ENCODE data around the gene CYP27A1. TPM values are rescaled to one million over a fixed set of nuclear protein-coding genes. Genes with fewer than 3 reads are reported as not detected.
A peak's percentile ranks its signal among the peaks of the same experiment; 100 is the strongest.

Gene CYP27A1
- total and polyA plus RNA-seq, 9 of the 15 experiments (the other 6 are each of a cell fraction or from before 2014, with no cell fraction given), result 0.20 TPM; not detected in 8

DNA sequence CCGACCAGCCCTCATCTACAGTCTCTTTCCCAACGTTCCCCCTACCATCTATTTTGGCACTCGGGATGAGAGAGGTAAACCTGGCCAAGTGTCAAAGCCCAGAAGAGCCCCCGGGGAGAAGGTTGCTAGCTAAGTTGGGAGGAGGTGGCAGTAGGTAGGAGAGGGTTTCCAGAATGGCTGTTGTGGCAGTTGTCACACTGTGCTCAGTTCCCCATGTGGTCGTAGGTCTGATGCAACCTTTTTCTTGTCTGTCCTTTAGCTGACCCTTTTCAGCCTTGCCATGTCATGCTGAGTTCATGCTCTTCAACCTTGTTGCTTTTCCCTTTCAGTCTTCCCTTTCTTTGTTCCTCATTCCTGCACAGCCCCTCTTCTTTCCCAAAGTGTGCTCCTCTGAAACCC is 36.8 kb upstream of the CYP27A1 start (continued):
- peak; percentile 84 for TF ChIP-seq NFE2 (IDR thresholded peaks at IDR 0.05; ENCODE audit: low read depth)

DNA sequence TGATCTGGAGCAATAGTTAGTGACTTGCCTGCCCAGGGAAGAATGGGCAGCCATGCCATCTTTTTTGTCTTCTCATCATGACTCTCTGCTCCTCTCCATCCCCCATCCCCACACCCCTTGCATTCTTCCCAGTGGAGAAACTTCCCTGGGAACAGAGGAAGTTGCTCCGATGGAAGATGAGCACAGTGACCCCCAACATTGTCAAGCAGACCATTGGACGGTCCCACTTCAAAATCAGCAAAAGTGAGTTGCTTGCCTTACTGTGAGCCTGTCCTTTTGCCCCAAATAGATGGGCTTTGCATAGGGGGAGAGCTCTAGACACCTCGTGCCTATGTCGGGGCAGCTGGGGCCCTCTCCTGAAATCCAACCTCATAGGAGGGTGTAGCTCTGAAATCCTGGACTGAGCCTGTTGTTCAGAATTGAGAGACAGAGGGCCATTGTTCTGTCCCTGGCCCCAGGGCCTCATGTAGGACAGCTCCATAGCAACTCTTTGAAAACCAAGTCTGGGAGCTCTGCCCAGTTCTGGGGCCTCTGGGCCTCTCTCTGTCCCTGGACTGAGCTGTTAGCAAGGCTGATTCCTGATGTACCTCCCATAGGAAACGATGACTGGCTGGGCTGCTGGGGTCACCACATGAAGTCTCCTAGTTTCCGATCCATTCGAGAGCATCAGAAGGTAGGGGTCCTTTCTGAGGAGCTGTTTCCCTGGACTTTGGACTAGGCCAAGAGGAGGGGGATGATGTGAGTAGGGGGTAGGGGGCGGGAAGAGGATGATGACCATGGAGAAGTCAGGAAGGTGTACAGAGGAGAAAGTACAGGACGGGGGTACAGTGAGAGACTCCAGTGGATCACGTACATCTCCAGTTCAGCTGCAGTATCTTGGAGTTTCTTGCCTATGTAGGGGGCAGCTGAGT is 36.1 kb upstream of the CYP27A1 start:
- no peaks in the 10 kb centered on the region for H4K20me1 ChIP-seq (replicated peaks; ENCODE audit: control insufficient read depth, insufficient read depth, low read length)
- H3K9ac ChIP-seq (ENCODE audit: insufficient read depth in 1 of 2, low read depth in 2 of 2, low read length in 2 of 2), result peak overlapping the region; percentile 42 to 58; a peak in 1 of 4 replicates
- no peak overlapping the region for H3K4me2 ChIP-seq (ENCODE audit: insufficient read depth, low read length)
- H3K79me2 ChIP-seq (ENCODE audit: control insufficient read depth, insufficient read depth, low read length), result no peaks in the 10 kb centered on the region
- ATAC-seq (no peak; the same call in 2 of the 3 replicates), DNase-seq (ENCODE audit: extremely low read depth in 1 of 4, low spot score in 3 of 4) (no peak), FAIRE-seq (no peak)
- no peaks in the 10 kb centered on the region for H3K9me3 ChIP-seq (replicated peaks; ENCODE audit: control insufficient read depth, insufficient read depth, low read depth, low read length)
- no peak overlapping the region for H3K4me3 ChIP-seq
- peaks cover 5 to 12% of the 10 kb centered on the region in 2 experiments; a peak in 3 of 5 replicates for H3K4me1 ChIP-seq (replicated peaks in 1 of 2; ENCODE audit: control insufficient read depth in 2 of 2, insufficient read depth in 2 of 2, low read length in 2 of 2)
- 91% methylated on average over 9 of the region's 10 CpGs for WGBS (ENCODE audit: insufficient coverage, low coverage, missing lambda C conversion rate)
- H3K27me3 ChIP-seq (ENCODE audit: control insufficient read depth in 2 of 2, insufficient read depth in 2 of 2, low read length in 2 of 2), result no peaks in the 10 kb centered on the region
- CTCF ChIA-PET (ENCODE audit: low intra/inter-chr PET ratio), result no interaction called here
- peaks cover 71% of the 10 kb centered on the region; the same call in 2 of the 3 replicates for H3K36me3 ChIP-seq (ENCODE audit: control insufficient read depth, insufficient read depth, low read length)
- peak overlapping the region; percentile 78 for H3K27ac ChIP-seq (ENCODE audit: extremely low read depth, low read depth, low read length)
- in situ Hi-C loops (cut with MboI), result no loop called here
- intact Hi-C loops (cut with micrococcal nuclease), result no loop called here
- no peaks in the 10 kb centered on the region for H3K9me1 ChIP-seq (ENCODE audit: control insufficient read depth, insufficient read depth, low read length)
- POLR2A ChIA-PET, result interaction anchor here (0.6 to 0.7 kb wide), 3 partner anchors 26 to 36 kb away, joined by 3 to 4 read pairs (median 3); no protein-coding TSS in a partner anchor
- H2AFZ ChIP-seq (ENCODE audit: low read depth, low read length), result no peak overlapping the region
- BruUV-seq (replicated peaks), result no TSS peak
- TF ChIP-seq PKNOX1 (IDR thresholded peaks at IDR 0.05) (peak; percentile 2; the same call in 1 of the 2 replicates), ELF1 (tag; IDR thresholded peaks at IDR 0.05) (no peak), DPF2 (IDR thresholded peaks at IDR 0.05) (no peak), SRSF9 (IDR thresholded peaks at IDR 0.05; ENCODE audit: borderline replicate concordance, low read depth, low read length) (no peak), TRIM24 (IDR thresholded peaks at IDR 0.05) (no peak), DMBX1 (CRISPR knock-in tag; IDR thresholded peaks at IDR 0.05; ENCODE audit: borderline replicate concordance) (0 out of 2 replicates have a peak, but pooled peaks have one; percentile 4), CEBPB (tag; IDR thresholded peaks at IDR 0.05) (0 out of 2 replicates have a peak, but pooled peaks have one; percentile 6), ZNF197 (CRISPR knock-in tag; IDR thresholded peaks at IDR 0.05; ENCODE audit: low read depth) (no peak), NCOA1 (IDR thresholded peaks at IDR 0.05; ENCODE audit: low read depth) (0 out of 2 replicates have a peak, but pooled peaks have one; percentile 8), DACH1 (IDR thresholded peaks at IDR 0.05; ENCODE audit: partially characterized antibody) (no peak), NR2C2 (CRISPR knock-in tag; IDR thresholded peaks at IDR 0.05) (no peak), NR2C2 (tag; IDR thresholded peaks at IDR 0.05) (peak; percentile 50; the same call in 1 of the 2 replicates), C11orf30 (IDR thresholded peaks at IDR 0.05; ENCODE audit: low read depth) (peak; percentile 1; the same call in 1 of the 2 replicates)
- TF ChIP-seq, protein P1, sequence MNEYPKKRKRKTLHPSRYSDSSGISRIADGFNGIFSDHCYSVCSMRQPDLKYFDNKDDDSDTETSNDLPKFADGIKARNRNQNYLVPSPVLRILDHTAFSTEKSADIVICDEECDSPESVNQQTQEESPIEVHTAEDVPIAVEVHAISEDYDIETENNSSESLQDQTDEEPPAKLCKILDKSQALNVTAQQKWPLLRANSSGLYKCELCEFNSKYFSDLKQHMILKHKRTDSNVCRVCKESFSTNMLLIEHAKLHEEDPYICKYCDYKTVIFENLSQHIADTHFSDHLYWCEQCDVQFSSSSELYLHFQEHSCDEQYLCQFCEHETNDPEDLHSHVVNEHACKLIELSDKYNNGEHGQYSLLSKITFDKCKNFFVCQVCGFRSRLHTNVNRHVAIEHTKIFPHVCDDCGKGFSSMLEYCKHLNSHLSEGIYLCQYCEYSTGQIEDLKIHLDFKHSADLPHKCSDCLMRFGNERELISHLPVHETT (CRISPR knock-in tag; conservative IDR thresholded peaks at IDR 0.05 in 1 of 2, IDR thresholded peaks at IDR 0.05 in 1 of 2), result peak in 1 of 2 experiments; percentile 4; a peak in 1 of 4 replicates

Measured in K562 (cell line).